NCI-H82 (cell line): Measurements from ENCODE around the gene FAM78B.

Experiments used
- DNase-seq: peaks from one replicate; lab custom pipeline; 2025; lab: John Stamatoyannopoulos, UW

Gene FAM78B

DNA sequence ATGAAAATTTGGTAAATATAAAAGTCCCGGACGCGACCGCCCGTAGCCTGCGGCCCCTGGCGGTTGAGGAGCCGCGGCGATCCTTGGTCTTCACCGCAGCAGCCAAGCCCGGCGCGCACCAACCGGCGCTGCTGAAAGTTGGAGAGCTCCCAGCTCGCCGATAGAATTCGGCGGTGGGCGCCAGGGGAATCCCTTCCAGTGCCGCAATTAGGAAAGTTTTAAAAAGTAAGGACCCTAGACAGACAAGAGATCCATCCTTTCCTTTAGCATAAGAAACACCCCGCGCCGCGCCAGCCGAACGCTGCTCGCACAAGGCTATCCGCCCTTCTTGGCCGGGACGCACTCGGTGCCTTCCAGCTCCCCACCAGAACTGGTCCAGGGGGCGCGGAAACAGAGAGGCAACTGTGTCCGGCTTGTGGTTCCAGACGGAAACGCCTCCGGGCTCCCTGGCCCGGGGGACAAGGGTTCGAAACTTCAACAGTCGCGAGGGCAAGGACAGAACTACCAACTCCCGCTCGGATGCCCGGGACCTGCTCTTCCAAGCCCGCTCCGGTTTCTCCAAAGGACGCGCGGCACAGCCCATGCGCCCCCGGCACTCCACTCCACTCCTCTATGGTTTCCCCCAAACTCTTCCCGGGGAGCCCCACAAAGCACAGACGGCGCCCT, 1.7 kb downstream of the FAM78B start:
- peak; percentile 73 for DNase-seq

DNA sequence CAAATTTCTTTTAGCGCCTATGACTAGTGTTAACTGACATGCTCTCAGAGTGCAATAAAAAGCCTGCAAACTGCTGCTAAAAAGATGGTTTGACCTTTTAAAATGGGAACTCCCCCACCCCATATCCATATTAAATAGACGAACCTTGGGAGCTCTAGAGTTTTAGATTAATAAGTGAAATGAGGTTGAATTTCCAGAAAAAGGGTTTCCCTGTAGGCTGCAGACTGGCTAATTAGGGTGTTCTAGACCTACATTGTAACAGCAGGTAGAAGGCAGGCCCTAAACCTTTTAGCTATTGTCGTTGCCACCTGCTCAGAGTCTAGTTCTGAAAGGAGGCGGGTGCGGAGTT, 2.2 kb downstream of the FAM78B start:
- no peak for DNase-seq

- peak; percentile 91 for DNase-seq
Observed at GRCh38 chr1:166159656-166160055, 7.1 kb downstream of the FAM78B start.

DNA sequence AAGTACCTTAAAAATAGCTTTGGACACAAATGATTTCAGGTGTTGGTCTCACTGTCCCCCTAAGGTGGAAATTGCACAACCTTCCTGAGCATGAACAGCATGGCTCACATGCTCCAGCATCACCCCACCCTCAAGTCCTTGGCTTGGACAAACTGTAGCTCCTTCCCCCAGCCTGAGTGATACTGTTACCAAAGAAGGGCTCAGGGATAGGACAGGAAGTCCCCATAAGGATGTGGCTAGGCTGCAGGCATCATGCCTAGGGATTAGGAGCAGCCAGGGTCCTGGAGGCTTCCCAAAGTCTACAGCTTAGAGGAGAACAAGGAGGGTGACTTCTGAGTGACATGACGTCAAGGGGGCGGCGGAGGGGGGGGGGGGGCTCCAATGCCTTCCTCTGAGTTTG, 10.1 kb downstream of the FAM78B start:
- DNase-seq = peak; percentile 80

- no peak for DNase-seq
Observed at GRCh38 chr1:166155108-166155507, 11.7 kb downstream of the FAM78B start.

GRCh38 chr1:166153525-166154314, 13.1 kb downstream of the FAM78B start:
- peak; percentile 97 for DNase-seq

DNA sequence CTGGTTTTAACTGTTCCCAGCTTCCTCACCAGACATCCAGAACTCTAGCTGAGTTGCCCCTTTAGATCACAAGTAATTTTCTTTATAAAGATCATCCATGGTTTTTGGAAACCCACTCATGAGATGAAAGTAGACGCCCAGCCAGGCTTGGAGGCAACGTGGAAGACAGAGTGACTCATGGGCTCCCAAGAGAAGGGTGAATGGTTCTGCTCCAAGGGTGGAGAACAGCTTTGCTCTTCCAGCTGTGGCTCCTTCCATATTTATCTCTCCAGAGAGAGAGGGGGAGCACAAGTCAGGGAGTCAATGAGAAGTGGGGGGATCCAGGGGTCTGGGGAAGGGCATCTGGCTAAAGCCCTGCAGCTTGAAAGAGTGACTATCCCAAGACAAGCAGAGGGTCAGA, 13.8 kb downstream of the FAM78B start:
- no peak for DNase-seq

DNA sequence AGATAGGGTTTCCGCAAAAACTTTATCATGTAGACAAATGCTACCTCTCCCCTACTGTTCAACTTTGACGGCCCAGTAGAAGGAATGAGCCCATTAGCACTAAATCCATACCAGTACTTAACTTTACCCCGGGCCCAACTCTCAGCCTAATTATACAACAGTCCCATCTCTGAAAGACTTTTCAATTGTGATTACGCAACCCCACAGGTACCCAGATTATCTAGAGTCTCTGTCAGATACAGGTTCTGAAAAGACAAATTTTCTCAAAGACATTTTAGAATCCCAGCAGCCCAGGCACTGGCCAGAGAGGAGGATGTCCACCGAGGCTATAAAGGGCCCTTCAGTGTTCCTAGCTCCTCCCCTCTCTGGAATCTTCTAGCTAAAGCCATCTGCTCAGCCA, 15.0 kb downstream of the FAM78B start:
- peak; percentile 34 for DNase-seq

DNA sequence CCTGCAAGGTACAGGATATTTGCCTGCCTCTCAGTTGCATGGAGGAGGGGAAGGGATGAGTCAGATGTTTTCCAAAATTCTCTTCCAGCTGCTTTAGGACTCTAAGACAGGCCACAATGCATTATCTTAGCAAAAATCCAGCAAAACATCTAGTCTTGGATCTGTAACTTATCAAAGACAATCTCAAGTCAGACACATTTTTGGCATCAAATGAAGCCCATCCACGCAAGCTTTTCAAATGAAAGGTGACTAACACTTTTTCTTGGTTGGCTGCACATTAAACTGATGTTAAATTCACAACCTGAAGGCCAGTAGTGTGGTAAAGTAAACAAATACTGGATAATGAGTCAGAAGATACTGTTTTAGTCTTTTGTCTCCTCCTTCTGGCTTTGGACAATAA, 21.3 kb downstream of the FAM78B start:
- no peak for DNase-seq

- DNase-seq = no peak
Observed at GRCh38 chr1:166141969-166142368, 24.8 kb downstream of the FAM78B start.

DNA sequence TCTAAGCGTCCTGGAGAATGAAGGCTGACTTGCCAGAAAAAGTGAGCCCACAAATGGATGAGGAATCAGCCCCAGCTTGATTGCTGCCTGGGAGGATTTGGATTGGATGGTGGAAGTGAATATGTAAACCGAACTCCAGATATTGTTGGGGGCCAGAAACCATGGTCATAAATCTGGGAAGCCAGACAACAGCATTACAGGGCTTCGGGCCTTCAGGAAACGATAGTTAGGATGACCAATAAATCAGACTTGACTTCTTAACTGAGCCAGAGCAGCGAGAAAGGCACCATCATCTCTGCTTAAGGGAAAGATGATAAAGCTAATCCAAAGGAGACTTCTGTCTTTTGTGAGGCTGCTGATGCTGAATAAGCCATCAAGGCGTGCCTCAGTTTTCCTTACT, 26.6 kb downstream of the FAM78B start:
- no peak for DNase-seq

GRCh38 chr1:166139735-166140134, 27.1 kb downstream of the FAM78B start:
- no peak for DNase-seq

DNA sequence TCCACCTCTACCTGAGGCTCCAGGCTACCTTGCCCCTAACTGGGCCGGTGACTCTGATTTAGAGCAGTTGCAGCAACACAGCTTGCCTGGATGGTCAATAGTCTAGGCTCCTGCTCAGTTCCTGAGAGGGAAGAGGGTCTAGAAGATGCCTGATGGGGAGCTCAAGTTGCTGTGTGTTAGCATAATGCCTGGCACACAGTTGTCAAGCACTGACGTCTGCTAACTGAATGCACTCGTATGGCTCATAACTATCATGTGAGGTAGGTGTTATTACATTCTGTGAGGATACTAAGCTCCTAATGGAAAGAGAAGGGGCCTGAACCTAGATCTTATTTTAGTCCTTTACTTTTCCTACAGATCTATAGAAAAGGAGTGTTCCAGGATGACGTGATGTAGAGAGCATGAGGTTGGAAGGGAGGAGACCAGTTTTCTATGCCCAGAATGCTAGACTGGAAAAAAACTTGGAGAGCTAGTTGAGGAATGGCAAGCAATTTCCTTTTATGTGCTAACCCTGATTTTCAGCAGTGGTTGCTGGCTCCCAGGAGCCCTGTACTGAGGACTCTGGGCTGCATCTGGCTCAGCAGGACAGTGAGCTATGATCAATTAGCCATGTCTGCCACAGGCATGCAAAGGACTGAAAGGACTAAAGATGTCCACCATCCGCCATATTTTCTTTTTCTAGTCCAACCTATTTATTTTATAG, 30.0 kb downstream of the FAM78B start:
- no peak for DNase-seq

DNA sequence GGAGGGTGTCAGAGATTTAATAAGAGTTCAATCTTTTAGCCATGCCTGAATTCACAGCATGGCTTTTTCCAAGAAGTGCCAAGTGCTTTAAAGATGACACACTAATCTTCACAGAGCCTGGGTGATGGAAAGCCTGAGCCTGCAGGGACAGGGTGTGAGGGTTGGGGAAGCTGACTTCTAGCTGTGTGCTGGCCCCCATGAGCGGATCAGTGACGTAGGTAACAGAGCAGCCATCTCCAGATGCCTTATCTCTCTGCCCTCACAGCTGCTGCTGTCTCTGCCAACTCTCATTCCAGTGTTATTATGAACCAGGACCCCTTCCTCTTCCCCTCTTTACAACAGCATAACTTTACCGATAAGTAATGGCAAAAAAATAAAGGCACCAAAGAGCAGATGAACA, 30.6 kb downstream of the FAM78B start:
- peak; percentile 75 for DNase-seq

DNA sequence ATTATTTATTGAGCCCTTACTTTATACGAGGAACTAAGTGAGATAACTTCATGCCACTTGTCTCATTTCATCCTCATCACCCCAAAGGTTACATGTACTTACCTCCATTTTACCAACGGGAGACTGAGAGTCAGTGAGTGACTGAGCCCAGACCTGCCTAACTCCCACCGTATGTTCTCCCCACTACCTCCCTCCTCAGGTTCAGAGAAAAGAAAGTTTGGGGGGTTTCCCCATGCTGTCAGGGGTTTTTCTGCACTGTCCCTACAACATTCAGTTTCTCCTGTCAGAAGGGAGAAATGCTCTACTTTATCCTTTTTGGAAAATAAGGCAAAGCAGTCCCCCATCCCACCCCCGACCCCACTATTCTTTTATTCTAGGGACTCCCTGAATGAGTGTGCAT, 32.9 kb downstream of the FAM78B start:
- no peak for DNase-seq

DNA sequence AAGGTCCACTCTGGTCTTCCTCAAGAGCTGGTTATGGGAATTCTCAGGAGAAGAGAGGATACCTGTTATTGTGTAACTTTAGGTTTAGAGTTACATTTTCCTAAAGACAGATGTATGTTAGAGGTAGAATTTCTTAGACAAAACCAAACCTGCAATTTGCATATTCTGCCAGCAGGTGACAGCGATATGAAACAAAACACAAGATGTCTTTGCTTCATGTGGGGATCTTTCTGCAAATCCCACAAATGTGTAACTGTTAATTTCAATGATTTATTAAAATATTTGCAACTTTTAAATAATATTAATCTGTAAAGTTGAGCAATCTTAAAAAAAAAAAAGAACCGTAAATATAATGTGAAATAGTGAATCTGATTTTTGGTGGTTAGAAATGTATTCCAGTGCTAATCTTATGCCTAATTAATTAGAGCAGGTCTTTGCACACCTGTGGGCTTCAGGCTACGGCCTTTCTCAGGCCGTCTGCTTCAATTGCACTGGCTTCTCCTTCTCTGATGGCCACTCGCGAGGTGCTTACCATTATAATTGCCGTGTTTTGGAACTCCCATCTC, 33.4 kb downstream of the FAM78B start:
- DNase-seq = peak; percentile 68

DNA sequence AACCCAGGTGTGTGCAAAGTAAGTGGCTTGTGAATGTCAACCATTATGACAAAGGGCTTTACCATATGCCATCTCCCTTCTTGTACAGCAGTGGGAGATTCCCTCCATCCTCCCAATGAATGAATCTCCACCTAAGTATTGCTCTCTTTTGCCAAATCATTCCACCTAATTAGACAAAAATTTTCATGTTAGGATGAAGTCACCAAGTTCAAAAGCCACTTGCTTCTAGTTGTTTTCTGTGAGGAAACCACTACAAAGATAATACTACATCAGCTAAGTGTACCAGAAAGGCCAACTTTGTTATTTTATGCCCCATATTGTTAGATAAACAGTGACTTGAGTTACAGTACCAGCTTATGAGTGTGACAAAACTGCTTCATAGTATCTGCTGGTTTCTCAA, 34.3 kb downstream of the FAM78B start:
- no peak for DNase-seq

GRCh38 chr1:166129006-166129405, 37.8 kb downstream of the FAM78B start:
- DNase-seq = no peak

DNA sequence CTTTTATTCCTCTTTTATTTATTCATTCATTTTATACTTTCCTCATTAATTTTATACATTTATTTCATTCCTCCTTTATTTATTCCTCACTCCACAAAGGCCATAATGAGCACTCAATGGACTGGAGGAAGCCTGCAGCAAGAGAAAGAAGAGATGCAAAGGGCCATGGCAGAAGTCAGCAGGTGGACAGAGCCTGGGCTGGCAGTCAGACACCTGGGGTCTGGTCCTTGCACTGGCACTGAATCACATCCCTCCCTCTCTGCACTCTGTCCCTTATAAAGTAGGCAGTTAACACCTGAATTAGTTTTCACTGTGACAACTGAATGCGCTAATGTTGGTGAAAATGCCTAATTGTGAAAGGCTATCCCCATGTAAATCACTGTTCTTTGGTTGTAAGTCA, 38.6 kb downstream of the FAM78B start:
- DNase-seq = no peak

GRCh38 chr1:166127003-166127402, 39.8 kb downstream of the FAM78B start:
- DNase-seq = no peak

- DNase-seq = peak; percentile 35
Observed at GRCh38 chr1:166122873-166123466, 43.8 kb downstream of the FAM78B start.

GRCh38 chr1:166121010-166121409, 45.8 kb downstream of the FAM78B start:
- DNase-seq = no peak
